Brain pericyte (primary cell): ENCODE results near the gene PLEKHG4.

ENCODE experiments used
- DNase-seq: peaks from one replicate; pipeline ENCODE4 v3.0.0-alpha.2; 2012; ENCODE audit warnings: low read depth, low spot score

The PLEKHG4 gene

GRCh38 chr16:67264277-67264676 lies 15.1 kb upstream of the PLEKHG4 start:
- DNase-seq: no peak

- no peak for DNase-seq
Observed at GRCh38 chr16:67264866-67265265, 14.5 kb upstream of the PLEKHG4 start.

GRCh38 chr16:67265834-67266233 lies 13.5 kb upstream of the PLEKHG4 start:
- DNase-seq: no peak

- no peak for DNase-seq
Observed at GRCh38 chr16:67268136-67268579, 11.2 kb upstream of the PLEKHG4 start.

GRCh38 chr16:67269766-67270165 lies 9.6 kb upstream of the PLEKHG4 start:
- DNase-seq: no peak

GRCh38 chr16:67270931-67271338 lies 8.4 kb upstream of the PLEKHG4 start:
- no peak for DNase-seq

- DNase-seq: no peak
Observed at GRCh38 chr16:67271446-67271845, 7.9 kb upstream of the PLEKHG4 start.

GRCh38 chr16:67275321-67275720 lies 4.0 kb upstream of the PLEKHG4 start:
- DNase-seq: no peak

GRCh38 chr16:67277294-67277998 lies 1.9 kb upstream of the PLEKHG4 start:
- peak; percentile 85 for DNase-seq

GRCh38 chr16:67277999-67278772 lies 1.1 kb upstream of the PLEKHG4 start:
- DNase-seq: no peak

- DNase-seq: no peak
Observed at GRCh38 chr16:67278773-67279295, 498 bp upstream of the PLEKHG4 start.

GRCh38 chr16:67280090-67281015 lies 1.0 kb downstream of the PLEKHG4 start:
- DNase-seq: no peak

- no peak for DNase-seq
Observed at GRCh38 chr16:67281536-67282446, 2.5 kb downstream of the PLEKHG4 start.

- DNase-seq: no peak
Observed at GRCh38 chr16:67282447-67282805, 3.1 kb downstream of the PLEKHG4 start.

- no peak for DNase-seq
Observed at GRCh38 chr16:67283039-67283825, 3.9 kb downstream of the PLEKHG4 start.

GRCh38 chr16:67283826-67284555 lies 4.7 kb downstream of the PLEKHG4 start:
- no peak for DNase-seq

- DNase-seq: no peak
Observed at GRCh38 chr16:67284699-67285646, 5.6 kb downstream of the PLEKHG4 start.
